Activated B cell treated with CpG ODN at 0.5 μM for 24 hours (primary cell): ENCODE data around the gene NDUFB3. TPM values are rescaled to one million over a fixed set of nuclear protein-coding genes. Genes with fewer than 3 reads are reported as not detected.
"Not testable (repeated sequence)": the region's sequence is repeated elsewhere in the genome, so short reads cannot be mapped to it uniquely, and the experiment has no call there.

Source experiments
- ATAC-seq: fragments of 200-7000 bp; cut with Tn5 transposase; one replicate; pipeline ENCODE4 v1.10.0; 2021; ENCODE audit warnings: low read depth, mild to moderate bottlenecking, moderate library complexity
- CTCF ChIA-PET: fragments of 350-600 bp; sonication (Branson Sonifier 250); formaldehyde crosslinking; loops from one replicate; lab custom pipeline; 2021; ENCODE audit warnings: antibody characterized with exemption; lab: Charles Lee
- POLR2A ChIA-PET: fragments of 350-600 bp; sonication (Branson Sonifier 250); formaldehyde crosslinking; loops from one replicate; lab custom pipeline; 2021; ENCODE audit warnings: antibody characterized with exemption; lab: Charles Lee
- DNase-seq: peaks from one replicate; pipeline ENCODE4 v3.0.0; 2022
- H3K27ac Mint-ChIP-seq: one replicate; pipeline ENCODE4 v1.8.0; 2020; ENCODE audit warnings: mixed read lengths
- H3K27me3 Mint-ChIP-seq: one replicate; pipeline ENCODE4 v1.8.0; 2021; ENCODE audit warnings: mixed read lengths
- H3K36me3 Mint-ChIP-seq: one replicate; pipeline ENCODE4 v1.8.0; 2021; ENCODE audit warnings: low read depth, mixed read lengths
- H3K4me1 Mint-ChIP-seq: one replicate; pipeline ENCODE4 v1.8.0; 2021; ENCODE audit warnings: mixed read lengths
- H3K4me3 Mint-ChIP-seq: one replicate; pipeline ENCODE4 v1.8.0; 2020; ENCODE audit warnings: mild to moderate bottlenecking, mixed read lengths
- H3K9me3 Mint-ChIP-seq: one replicate; pipeline ENCODE4 v1.8.0; 2020; ENCODE audit warnings: mixed read lengths
- intact Hi-C: fragments of 100-400 bp; cut with micrococcal nuclease; formaldehyde crosslinking; loops from one replicate; pipeline ENCODE4 v1.15.1; 2024
- total RNA-seq: library from RNA; stranded (reverse); gene quantifications from 2 replicates; pipeline ENCODE4 v1.2.3, GENCODE V29; 2022
- TF ChIP-seq, protein P1 (sequence below): fragments of 200-600 bp; IDR thresholded peaks from one replicate; pipeline ENCODE4 v1.8.0; 2022; ENCODE audit warnings: antibody characterized with exemption, mild to moderate bottlenecking

NDUFB3 gene
- 85.4 and 94.2 TPM in 2 replicates for total RNA-seq

DNA sequence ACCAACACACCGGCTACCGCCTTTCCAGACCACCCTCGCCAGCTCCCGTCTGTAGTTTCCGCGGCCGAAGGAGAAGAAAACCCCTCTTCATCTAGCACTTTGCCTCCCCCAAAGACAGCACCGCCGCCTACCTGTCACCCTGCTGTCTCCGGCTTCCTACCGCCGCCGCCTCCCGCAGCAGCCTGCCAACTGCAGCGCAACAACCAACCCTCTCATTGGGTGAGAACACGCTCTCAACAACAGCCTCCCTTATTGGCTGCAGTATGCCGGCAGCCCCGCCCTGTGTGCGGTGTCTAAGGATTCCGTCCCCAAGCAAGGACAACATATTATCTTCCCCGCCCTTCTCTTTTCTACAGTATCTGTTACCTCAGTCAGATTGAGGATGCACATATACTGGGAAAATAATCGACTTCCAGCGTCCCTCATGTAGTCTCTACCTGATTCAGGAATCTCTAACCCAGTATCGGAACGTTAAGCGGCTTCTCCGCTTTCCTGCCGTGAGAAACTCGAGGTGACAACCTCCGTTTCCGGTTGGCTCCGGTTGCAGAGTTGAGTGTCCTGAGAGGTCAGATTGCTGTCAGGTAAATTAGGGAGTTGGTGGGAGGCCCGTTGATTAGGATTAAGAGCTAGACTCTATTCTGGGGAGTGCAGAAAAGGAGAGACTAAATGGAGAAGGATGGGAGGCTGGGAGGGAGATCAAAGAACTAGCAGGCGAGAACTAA lies at the start of gene NDUFB3, which contains the start of gene HYCC2:
TSS of gene NDUFB3 (plus strand) at position 523 of the 722 bp plus-strand sequence. CDS start 6,882 bp downstream, outside the sequence.
TSS of gene HYCC2 (minus strand) at position 193 of the 722 bp plus-strand sequence. CDS start 47,662 bp downstream, outside the sequence.
- ChIA-PET CTCF (interaction anchor here (1.0 to 1.6 kb wide), 5 partner anchors 51 to 161 kb away, joined by 3 to 10 read pairs (median 4); no protein-coding TSS in a partner anchor), POLR2A (interaction anchor here (0.5 to 3.5 kb wide), 7 partner anchors 11 to 183 kb away, joined by 3 to 46 read pairs (median 6); partner anchors contain the start of genes CFLAR, NIF3L1 and PPIL3)
- intact Hi-C loops = loop anchor here (1.0 to 10.0 kb wide), 14 partner anchors 47 to 1196 kb away; partner anchors contain the start of genes BZW1, CLK1, MAIP1 and NIF3L1
- peaks cover 50% of the 10 kb centered on the region for H3K4me1 Mint-ChIP-seq
- H3K27ac Mint-ChIP-seq = peak within 1 kb of the TSS; percentile 96
- peaks cover 15% of the 10 kb centered on the region for H3K36me3 Mint-ChIP-seq
- no peaks in the 10 kb centered on the region for H3K9me3 Mint-ChIP-seq
- TF ChIP-seq, protein P1, sequence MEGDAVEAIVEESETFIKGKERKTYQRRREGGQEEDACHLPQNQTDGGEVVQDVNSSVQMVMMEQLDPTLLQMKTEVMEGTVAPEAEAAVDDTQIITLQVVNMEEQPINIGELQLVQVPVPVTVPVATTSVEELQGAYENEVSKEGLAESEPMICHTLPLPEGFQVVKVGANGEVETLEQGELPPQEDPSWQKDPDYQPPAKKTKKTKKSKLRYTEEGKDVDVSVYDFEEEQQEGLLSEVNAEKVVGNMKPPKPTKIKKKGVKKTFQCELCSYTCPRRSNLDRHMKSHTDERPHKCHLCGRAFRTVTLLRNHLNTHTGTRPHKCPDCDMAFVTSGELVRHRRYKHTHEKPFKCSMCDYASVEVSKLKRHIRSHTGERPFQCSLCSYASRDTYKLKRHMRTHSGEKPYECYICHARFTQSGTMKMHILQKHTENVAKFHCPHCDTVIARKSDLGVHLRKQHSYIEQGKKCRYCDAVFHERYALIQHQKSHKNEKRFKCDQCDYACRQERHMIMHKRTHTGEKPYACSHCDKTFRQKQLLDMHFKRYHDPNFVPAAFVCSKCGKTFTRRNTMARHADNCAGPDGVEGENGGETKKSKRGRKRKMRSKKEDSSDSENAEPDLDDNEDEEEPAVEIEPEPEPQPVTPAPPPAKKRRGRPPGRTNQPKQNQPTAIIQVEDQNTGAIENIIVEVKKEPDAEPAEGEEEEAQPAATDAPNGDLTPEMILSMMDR = no peak
- H3K4me3 Mint-ChIP-seq = peak within 1 kb of the TSS; percentile 98
- ATAC-seq = peak; percentile 96
- no peaks in the 10 kb centered on the region for H3K27me3 Mint-ChIP-seq
- DNase-seq = peak; percentile 77

DNA sequence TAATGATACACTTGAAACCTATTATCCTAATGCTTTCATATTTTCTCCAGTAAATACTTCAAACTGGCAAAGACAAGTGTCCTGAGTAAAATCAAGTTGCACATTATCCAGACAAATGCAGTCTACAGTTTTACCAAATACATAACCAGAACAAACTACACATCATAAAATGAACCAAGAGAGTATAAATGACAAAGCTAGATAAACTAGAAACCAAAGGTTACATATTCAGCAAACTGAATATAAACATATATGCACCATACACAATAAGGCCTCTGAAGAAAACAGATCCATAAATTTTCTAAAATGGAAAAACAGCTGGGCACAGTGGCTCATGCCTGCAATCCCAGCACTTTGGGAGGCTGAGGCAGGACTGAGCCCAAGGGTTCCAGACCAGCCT lies 47.3 kb upstream of the NDUFB3 start:
- ChIA-PET POLR2A (no interaction called here), CTCF (no interaction called here)
- no peak for ATAC-seq
- no peak for DNase-seq
- Mint-ChIP-seq H3K4me3 (no peak overlapping the region), H3K36me3 (peaks cover 45% of the 10 kb centered on the region), H3K27ac (no peak overlapping the region), H3K4me1 (peaks cover 13% of the 10 kb centered on the region), H3K27me3 (no peaks in the 10 kb centered on the region), H3K9me3 (no peaks in the 10 kb centered on the region)
- intact Hi-C loops = no loop called here
- TF ChIP-seq, protein P1 = no peak

DNA sequence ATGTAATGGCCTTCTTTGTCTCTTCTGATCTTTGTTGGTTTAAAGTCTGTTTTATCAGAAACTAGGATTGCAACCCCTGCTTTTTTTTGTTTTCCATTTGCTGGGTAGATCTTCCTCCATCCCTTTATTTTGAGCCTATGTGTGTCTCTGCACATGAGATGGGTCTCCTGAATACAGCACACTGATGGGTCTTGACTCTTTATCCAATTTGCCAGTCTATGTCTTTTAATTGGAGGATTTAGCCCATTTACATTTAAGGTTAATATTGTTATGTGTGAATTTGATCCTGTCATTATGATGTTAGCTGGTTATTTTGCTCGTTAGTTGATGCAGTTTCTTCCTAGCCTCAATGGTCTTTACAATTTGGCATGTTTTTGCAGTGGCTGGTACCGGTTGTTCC lies 37.4 kb upstream of the NDUFB3 start:
- H3K27me3 Mint-ChIP-seq = not testable (repeated sequence)

DNA sequence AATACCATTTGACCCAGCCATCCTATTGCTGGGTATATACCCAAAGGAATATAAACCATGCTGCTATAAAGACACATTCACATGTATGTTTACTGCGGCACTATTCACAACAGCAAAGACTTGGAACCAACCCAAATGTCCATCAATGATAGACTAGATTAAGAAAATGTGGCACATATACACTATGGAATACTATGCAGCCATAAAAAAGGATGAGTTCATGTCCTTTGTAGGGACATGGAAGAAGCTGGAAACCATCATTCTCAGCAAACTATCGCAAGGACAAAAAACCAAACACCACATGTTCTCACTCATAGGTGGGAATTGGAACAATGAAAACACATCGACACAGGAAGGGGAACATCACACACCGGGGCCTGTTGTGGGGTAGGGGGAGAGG lies 33.4 kb upstream of the NDUFB3 start:
- intact Hi-C loops, H3K4me3 Mint-ChIP-seq, H3K9me3 Mint-ChIP-seq, H3K27ac Mint-ChIP-seq, CTCF ChIA-PET, DNase-seq, H3K27me3 Mint-ChIP-seq, ATAC-seq, POLR2A ChIA-PET, H3K4me1 Mint-ChIP-seq: not testable (repeated sequence)
- H3K36me3 Mint-ChIP-seq = peaks cover 44% of the 10 kb centered on the region

More for the DNA sequence above, 37.4 kb upstream of the NDUFB3 start:
- H3K4me1 Mint-ChIP-seq, DNase-seq, H3K27ac Mint-ChIP-seq, H3K4me3 Mint-ChIP-seq, ATAC-seq, intact Hi-C loops, H3K9me3 Mint-ChIP-seq, CTCF ChIA-PET, POLR2A ChIA-PET: not testable (repeated sequence)
- peaks cover 32% of the 10 kb centered on the region for H3K36me3 Mint-ChIP-seq

DNA sequence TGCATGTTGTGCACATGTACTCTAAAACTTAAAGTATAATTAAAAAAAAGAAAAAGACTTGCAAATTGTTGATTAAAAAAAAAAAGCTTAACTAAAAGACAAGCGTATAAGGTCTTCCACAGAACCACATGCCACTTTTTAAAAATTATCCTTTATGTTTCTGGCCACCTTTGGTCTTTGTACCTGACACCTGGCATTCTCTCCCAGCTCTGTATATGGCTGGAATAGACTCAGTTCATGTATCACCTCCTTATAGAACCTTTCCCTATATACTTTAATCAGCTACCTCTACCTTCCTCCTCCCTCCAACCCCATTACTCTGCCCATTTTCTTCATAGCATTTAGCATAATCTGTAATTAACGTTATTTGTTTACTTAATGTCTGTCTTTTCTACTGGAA lies 32.9 kb upstream of the NDUFB3 start:
- Mint-ChIP-seq H3K4me3 (no peak overlapping the region), H3K36me3 (peaks cover 44% of the 10 kb centered on the region), H3K4me1 (peaks cover 5% of the 10 kb centered on the region), H3K27me3 (no peaks in the 10 kb centered on the region), H3K9me3 (peaks cover 2% of the 10 kb centered on the region), H3K27ac (no peak overlapping the region)
- ATAC-seq (no peak), DNase-seq (no peak)
- ChIA-PET POLR2A (no interaction called here), CTCF (no interaction called here)
- TF ChIP-seq, protein P1 = no peak
- intact Hi-C loops = no loop called here
